Endometrium (tissue), 2 donors: Measurements from ENCODE around the gene FOLH1.
"Not testable (repeated sequence)": the region's sequence is repeated elsewhere in the genome, so short reads cannot be mapped to it uniquely, and the experiment has no call there.

ENCODE experiments used
- FAIRE-seq: peaks from 2 replicates; lab custom pipeline; 2012; peaks lifted over from hg19 to GRCh38; lab: Jason Lieb, UNC
- donor health status: control.
- donor health status: control.

The FOLH1 gene

DNA sequence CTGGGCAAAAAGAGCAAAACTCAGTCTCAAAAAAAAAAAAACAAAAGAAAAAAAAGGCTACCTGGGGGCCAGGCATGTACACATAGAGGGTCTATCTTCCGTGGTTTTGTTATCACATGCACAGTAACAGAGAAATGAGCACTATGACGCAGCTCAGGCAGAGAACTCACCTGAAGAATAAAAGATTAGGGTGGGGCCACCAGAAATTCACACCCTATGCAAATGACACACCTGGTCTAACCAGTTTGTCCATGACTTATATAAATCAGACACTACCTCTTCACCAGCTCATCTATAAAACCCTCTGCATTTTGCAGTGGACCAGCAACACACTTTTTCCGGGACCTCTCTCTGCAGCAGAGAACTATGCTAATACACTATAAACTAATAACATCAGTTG, 30.5 kb downstream of the FOLH1 start:
- FAIRE-seq = not testable (repeated sequence)

DNA sequence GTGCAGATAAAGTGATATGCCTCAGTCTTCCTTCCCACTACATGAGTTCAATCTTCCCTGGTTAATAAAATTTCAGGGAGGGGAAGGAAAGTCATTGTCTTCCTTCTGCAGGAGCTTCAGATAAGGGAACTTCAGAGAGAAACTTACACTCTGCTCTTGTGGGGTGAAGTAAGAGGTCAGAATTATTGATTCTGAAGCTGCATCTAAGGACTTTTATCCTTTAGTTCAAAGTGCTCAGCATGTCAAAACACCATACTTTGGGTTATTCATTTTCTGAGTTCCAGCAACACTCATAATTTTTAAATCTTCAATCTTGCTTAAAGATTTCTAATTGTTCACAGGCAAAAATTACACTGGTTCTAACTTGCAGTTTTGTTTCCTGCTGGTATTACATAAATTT, 33.0 kb downstream of the FOLH1 start:
- not testable (repeated sequence) for FAIRE-seq

DNA sequence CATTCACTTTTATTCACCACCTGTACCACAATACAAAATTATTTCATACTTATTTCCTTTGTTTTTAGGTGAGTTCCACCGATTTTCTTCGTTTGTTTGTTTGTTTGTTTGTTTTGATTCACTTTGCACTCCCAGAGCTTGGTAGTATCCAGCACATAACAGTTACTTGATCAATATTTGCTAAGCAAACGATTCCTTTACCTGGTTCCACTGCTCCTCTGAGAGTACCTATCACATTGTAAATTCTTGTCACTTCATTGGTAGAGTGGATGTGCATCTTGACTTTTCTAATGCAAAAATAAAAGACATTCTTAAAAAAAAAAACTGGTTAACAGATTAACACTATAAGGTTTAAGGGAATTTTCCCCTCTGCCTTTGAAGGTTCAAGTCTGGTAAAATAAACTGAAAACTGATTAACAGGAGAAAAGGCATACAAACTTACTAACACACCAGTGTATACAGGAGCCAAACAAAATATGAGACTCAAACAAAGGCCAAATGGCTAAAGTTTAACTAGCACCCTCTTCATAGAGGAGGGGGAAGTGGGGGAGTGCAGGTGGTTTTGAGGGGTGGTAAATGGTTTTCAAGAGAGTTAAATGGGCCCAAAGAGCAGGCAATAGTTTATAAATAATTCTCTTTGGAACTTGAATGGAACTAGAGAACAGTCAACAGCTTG, 33.6 kb downstream of the FOLH1 start:
- not testable (repeated sequence) for FAIRE-seq

DNA sequence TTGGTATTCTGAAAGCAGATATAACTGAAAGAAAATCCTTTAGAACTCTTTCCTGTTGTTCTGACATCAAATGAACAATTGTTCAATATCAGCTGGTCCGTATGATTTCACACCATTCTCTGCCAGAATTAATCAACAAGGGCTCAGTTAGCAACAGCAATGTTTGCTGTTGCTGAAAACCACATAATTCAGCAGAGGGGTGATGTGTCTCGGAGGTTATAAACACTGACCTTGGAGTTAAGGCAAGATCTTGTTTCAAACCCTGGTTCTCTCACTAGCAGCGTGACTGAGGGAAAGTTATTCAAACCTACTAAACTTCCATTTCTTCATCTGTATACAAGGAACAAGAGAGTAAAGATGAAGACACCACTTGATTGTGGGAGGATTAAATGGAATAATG, 36.8 kb downstream of the FOLH1 start:
- not testable (repeated sequence) for FAIRE-seq

DNA sequence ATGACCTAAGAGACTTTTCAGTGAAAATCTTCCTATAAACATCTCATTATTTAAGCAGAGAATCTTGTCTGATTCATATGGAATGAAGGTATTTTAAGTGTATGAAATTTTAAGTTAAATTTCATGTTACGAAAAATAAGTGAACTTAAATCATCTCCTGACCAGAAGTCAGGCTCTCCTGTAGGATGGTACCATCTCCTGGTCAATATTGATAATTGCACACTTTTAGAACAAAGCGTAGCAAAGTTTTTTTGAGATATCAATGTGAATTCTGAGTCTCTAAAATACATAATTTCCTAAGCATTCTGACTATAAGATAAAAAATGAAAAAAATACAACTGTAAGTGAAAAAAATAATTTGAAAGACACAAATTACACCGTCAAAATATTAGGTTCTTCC, 38.8 kb downstream of the FOLH1 start:
- FAIRE-seq = peak; percentile 90

DNA sequence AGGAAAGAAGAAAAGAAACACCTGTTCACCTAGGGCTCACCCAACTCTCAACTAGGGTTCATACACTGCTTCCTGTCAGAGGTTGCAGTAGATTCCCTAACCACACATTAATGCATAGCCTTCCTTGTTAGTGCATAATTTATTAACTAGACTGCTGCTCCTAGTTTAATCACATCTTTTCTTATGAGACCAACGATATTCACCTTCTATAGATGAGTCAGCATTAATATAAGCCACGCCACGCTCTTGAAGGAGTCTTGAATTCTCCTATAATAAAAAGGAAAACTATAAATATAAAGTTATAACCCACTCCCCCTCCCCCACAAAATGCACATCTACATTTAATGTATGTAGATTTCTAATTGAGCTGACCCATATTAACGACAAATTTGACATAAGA, 39.4 kb downstream of the FOLH1 start:
- not testable (repeated sequence) for FAIRE-seq

DNA sequence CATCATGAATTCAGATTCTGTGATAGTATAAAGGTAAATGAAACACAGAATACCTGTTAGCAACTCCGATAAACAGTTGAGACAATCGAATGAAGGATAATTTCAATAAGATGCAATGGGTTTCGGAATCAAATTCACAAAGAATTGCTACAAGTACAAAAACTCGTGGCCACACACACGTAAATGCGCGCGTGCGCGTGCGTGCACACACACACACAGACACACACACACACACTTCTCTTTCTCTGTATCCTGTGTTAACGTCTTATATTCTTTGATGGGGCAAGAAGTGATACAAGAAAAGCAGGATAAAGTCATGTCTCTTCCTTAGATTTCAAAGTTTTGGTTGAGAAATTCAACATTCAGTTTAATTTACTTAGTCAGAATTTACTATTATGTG, 57.2 kb downstream of the FOLH1 start:
- FAIRE-seq = no peak

DNA sequence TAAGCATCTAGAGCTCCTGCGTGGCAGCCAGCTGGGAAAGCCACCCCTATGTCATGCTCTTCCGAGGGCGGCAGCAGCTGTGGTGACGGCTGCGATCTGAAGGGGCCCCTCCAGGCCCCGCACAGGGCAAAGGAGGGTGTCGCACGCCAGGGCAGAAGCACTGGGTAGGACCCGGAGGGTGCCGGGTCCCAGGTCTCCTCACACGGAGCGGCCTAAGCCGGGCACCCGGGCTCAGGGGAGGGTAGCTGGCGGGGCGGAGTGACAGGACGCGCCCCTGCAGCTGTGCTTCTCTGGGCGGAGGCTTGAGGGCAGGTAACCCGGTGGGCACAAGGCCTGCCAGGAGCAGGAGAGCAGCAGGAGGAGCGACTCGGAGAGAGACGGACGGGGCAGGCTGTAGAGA, 106.0 kb downstream of the FOLH1 start:
- not testable (repeated sequence) for FAIRE-seq
